Effector memory CD4-positive, alpha-beta T cell (primary cell): Measurements from ENCODE around the gene RIPOR3.

Experiments
- DNase-seq, 3 donors: peaks; one replicate each; pipeline ENCODE4 v3.0.0-alpha.2; 2020
- H3K27ac ChIP-seq: 2 replicates; pipeline ENCODE4 v1.7.0; 2013; ENCODE audit warnings: mild to moderate bottlenecking, low read length, moderate library complexity; ENCODE audit not compliant: insufficient read depth, poor library complexity, severe bottlenecking
- H3K27me3 ChIP-seq: replicated peaks from 2 replicates; pipeline ENCODE4 v1.7.0; 2013; ENCODE audit warnings: mild to moderate bottlenecking, low read length; ENCODE audit not compliant: insufficient read depth, control insufficient read depth, poor library complexity, severe bottlenecking
- H3K36me3 ChIP-seq: 2 replicates; pipeline ENCODE4 v1.7.0; 2013; ENCODE audit warnings: mild to moderate bottlenecking, low read length, moderate library complexity; ENCODE audit not compliant: control insufficient read depth, insufficient read depth
- H3K4me1 ChIP-seq: 2 replicates; pipeline ENCODE4 v1.7.0; 2013; ENCODE audit warnings: low read length, mild to moderate bottlenecking; ENCODE audit not compliant: control insufficient read depth, insufficient read depth, poor library complexity, severe bottlenecking
- H3K4me3 ChIP-seq: 2 replicates; pipeline ENCODE4 v1.7.0; 2013; ENCODE audit warnings: low read length, low read depth, mild to moderate bottlenecking; ENCODE audit not compliant: insufficient read depth, poor library complexity, severe bottlenecking
- H3K9me3 ChIP-seq: 2 replicates; pipeline ENCODE4 v1.7.0; 2013; ENCODE audit warnings: mild to moderate bottlenecking, low read length, moderate library complexity; ENCODE audit not compliant: control insufficient read depth

RIPOR3 gene

GRCh38 chr20:50565871-50566270 is 125.5 kb downstream of the RIPOR3 start:
- Histone ChIP-seq H3K9me3 (no peaks in the 10 kb centered on the region), H3K27me3 (no peaks in the 10 kb centered on the region), H3K27ac (no peak overlapping the region), H3K4me1 (peaks cover 10% of the 10 kb centered on the region), H3K4me3 (no peak overlapping the region), H3K36me3 (peaks cover 37% of the 10 kb centered on the region)
- no peak for DNase-seq

- Histone ChIP-seq H3K36me3 (peaks cover 37% of the 10 kb centered on the region), H3K4me3 (no peak overlapping the region), H3K9me3 (no peaks in the 10 kb centered on the region), H3K4me1 (peaks cover 10% of the 10 kb centered on the region), H3K27ac (no peak overlapping the region), H3K27me3 (no peaks in the 10 kb centered on the region)
- DNase-seq, result no peak
These were observed 126.0 kb downstream of the RIPOR3 start for GRCh38 chr20:50565383-50565782.

GRCh38 chr20:50563133-50563944 is 128.0 kb downstream of the RIPOR3 start:
- no peaks in the 10 kb centered on the region for H3K27me3 ChIP-seq
- no peak for DNase-seq
- peaks cover 27% of the 10 kb centered on the region for H3K36me3 ChIP-seq

GRCh38 chr20:50562262-50562701 is 129.1 kb downstream of the RIPOR3 start:
- H3K27me3 ChIP-seq, result no peaks in the 10 kb centered on the region
- DNase-seq, result no peak
- H3K9me3 ChIP-seq, result no peaks in the 10 kb centered on the region
- H3K27ac ChIP-seq, result no peak overlapping the region
- no peaks in the 10 kb centered on the region for H3K4me1 ChIP-seq
- peaks cover 26% of the 10 kb centered on the region for H3K36me3 ChIP-seq
- H3K4me3 ChIP-seq, result no peak overlapping the region

More at GRCh38 chr20:50563133-50563944, 128.0 kb downstream of the RIPOR3 start:
- H3K9me3 ChIP-seq, result no peaks in the 10 kb centered on the region
- H3K4me3 ChIP-seq, result no peak overlapping the region
- H3K4me1 ChIP-seq, result no peaks in the 10 kb centered on the region
- H3K27ac ChIP-seq, result no peak overlapping the region

GRCh38 chr20:50561379-50562078 is 129.8 kb downstream of the RIPOR3 start:
- Histone ChIP-seq H3K27me3 (no peaks in the 10 kb centered on the region), H3K4me1 (no peaks in the 10 kb centered on the region), H3K9me3 (no peaks in the 10 kb centered on the region), H3K4me3 (no peak overlapping the region), H3K27ac (no peak overlapping the region), H3K36me3 (peaks cover 26% of the 10 kb centered on the region)
- no peak for DNase-seq

GRCh38 chr20:50560867-50561266 is 130.5 kb downstream of the RIPOR3 start:
- Histone ChIP-seq H3K4me3 (no peak overlapping the region), H3K27me3 (no peaks in the 10 kb centered on the region), H3K9me3 (no peaks in the 10 kb centered on the region), H3K4me1 (no peaks in the 10 kb centered on the region), H3K36me3 (peaks cover 29% of the 10 kb centered on the region), H3K27ac (no peak overlapping the region)
- no peak for DNase-seq

- H3K4me1 ChIP-seq, result no peaks in the 10 kb centered on the region
- DNase-seq, result no peak
- H3K4me3 ChIP-seq, result no peak overlapping the region
- no peak overlapping the region for H3K27ac ChIP-seq
- peaks cover 26% of the 10 kb centered on the region for H3K36me3 ChIP-seq
- no peaks in the 10 kb centered on the region for H3K27me3 ChIP-seq
- H3K9me3 ChIP-seq, result no peaks in the 10 kb centered on the region
These were observed 131.3 kb downstream of the RIPOR3 start for GRCh38 chr20:50559856-50560638.

GRCh38 chr20:50559149-50559548 is 132.2 kb downstream of the RIPOR3 start:
- Histone ChIP-seq H3K27me3 (no peaks in the 10 kb centered on the region), H3K9me3 (no peaks in the 10 kb centered on the region), H3K36me3 (peaks cover 24% of the 10 kb centered on the region), H3K4me1 (no peaks in the 10 kb centered on the region), H3K27ac (no peak overlapping the region), H3K4me3 (no peak overlapping the region)
- no peak for DNase-seq

GRCh38 chr20:50558483-50558925 is 132.8 kb downstream of the RIPOR3 start:
- Histone ChIP-seq H3K27ac (no peak overlapping the region), H3K4me1 (no peaks in the 10 kb centered on the region), H3K4me3 (no peak overlapping the region), H3K9me3 (no peaks in the 10 kb centered on the region), H3K27me3 (no peaks in the 10 kb centered on the region), H3K36me3 (peaks cover 23% of the 10 kb centered on the region)
- no peak for DNase-seq
